ENCODE data around the gene ZFAND4. TPM values are rescaled to one million over a fixed set of nuclear protein-coding genes. Genes with fewer than 3 reads are reported as not detected.

The ZFAND4 gene
- total and polyA plus RNA-seq, 2 experiments from 2014 or later = 7.4 to 30.3 TPM

GRCh38 chr10:45566415-45566814 lies 106.2 kb downstream of the ZFAND4 start:
- no peaks in the 10 kb centered on the region; the same call in 2 of the 3 replicates for H3K9me3 Mint-ChIP-seq
- no peak overlapping the region for H3K4me3 ChIP-seq
- no peaks in the 10 kb centered on the region for H3K9me2 ChIP-seq (ENCODE audit: insufficient read depth)
- TF ChIP-seq CREB1 (CRISPR knock-in tag; IDR thresholded peaks at IDR 0.05; ENCODE audit: low read depth) (no peak), ETS1 (IDR thresholded peaks at IDR 0.05) (no peak), CTCF (conservative IDR thresholded peaks at IDR 0.05; ENCODE audit: low read depth in 2 of 2) (no peak)
- H4K20me1 ChIP-seq (replicated peaks; ENCODE audit: insufficient read depth) = 0 out of 2 replicates have a peak, but pooled peaks cover 9% of the 10 kb centered on the region
- H3K27ac ChIP-seq (ENCODE audit: low read depth) = no peak overlapping the region
- H3K4me3 Mint-ChIP-seq = no peak overlapping the region
- no peaks in the 10 kb centered on the region for H3F3A ChIP-seq (replicated peaks; ENCODE audit: low read depth)
- H3K4me1 Mint-ChIP-seq = peaks cover 10% of the 10 kb centered on the region
- H3K27me3 Mint-ChIP-seq (ENCODE audit: insufficient read depth, low read depth, poor library complexity) = no peaks in the 10 kb centered on the region
- H3K36me3 Mint-ChIP-seq (ENCODE audit: low read depth) = peaks cover 6% of the 10 kb centered on the region; the same call in 2 of the 3 replicates
- H3K4me1 ChIP-seq (ENCODE audit: insufficient read depth) = peaks cover 7% of the 10 kb centered on the region; the same call in 1 of the 2 replicates
- ATAC-seq (no peak), DNase-seq (ENCODE audit: low spot score) (no peak)
- peaks cover 25% of the 10 kb centered on the region for H3K79me2 ChIP-seq (replicated peaks; ENCODE audit: insufficient read depth)
- H3K27ac Mint-ChIP-seq = no peak overlapping the region
- no peaks in the 10 kb centered on the region for H3K27me3 ChIP-seq (ENCODE audit: insufficient read depth)
- no peak overlapping the region for H3K4me2 ChIP-seq
- no peaks in the 10 kb centered on the region for H3K36me3 ChIP-seq (ENCODE audit: insufficient read depth)
- no peak overlapping the region for H2AFZ ChIP-seq

Other genes starting within 250 kb of the ZFAND4 start
- gene WASHC2C, start 54.5 kb upstream of the ZFAND4 start, total RNA-seq (2014; rRNA removed; shearing (Covaris generic)) = 23.8 and 25.2 TPM in 2 replicates
- gene WASHC2C, start 54.5 kb upstream of the ZFAND4 start, polyA plus RNA-seq (2016; fragmentation: Nextera tagmentation; extraction: Ambion mirVana) = 13.5 and 16.2 TPM in 2 replicates
- 15.3 and 21.5 TPM in 2 replicates for gene AGAP4, start 174.7 kb upstream of the ZFAND4 start, total RNA-seq (2014; rRNA removed; shearing (Covaris generic))
- gene AGAP4, start 174.7 kb upstream of the ZFAND4 start, polyA plus RNA-seq (2016; fragmentation: Nextera tagmentation; extraction: Ambion mirVana) = 17.6 and 19.9 TPM in 2 replicates